T-helper 1 cell treated with Interleukin-12 subunit alpha and Interleukin-12 subunit beta and Interleukin-4 antibody, amounts not matched to agents 30 μg/mL and 1 μg/mL, for 36 hours (primary cell): ENCODE data around the gene CD300LF.

Source experiments
- H3K27ac Mint-ChIP-seq: one replicate; pipeline ENCODE4 v1.8.0; 2021; ENCODE audit warnings: mild to moderate bottlenecking, mixed read lengths
- H3K27me3 Mint-ChIP-seq: one replicate; pipeline ENCODE4 v1.8.0; 2021; ENCODE audit warnings: low read depth, mixed read lengths
- H3K36me3 Mint-ChIP-seq: one replicate; pipeline ENCODE4 v1.8.0; 2021; ENCODE audit warnings: low read depth, mixed read lengths
- H3K4me1 Mint-ChIP-seq: one replicate; pipeline ENCODE4 v1.8.0; 2021; ENCODE audit warnings: low read depth, mixed read lengths
- H3K4me3 Mint-ChIP-seq: one replicate; pipeline ENCODE4 v1.8.0; 2021; ENCODE audit warnings: mild to moderate bottlenecking, moderate library complexity, mixed read lengths
- H3K9me3 Mint-ChIP-seq: one replicate; pipeline ENCODE4 v1.8.0; 2021; ENCODE audit warnings: mixed read lengths

CD300LF gene

GRCh38 chr17:74740641-74741387, 28.1 kb upstream of the CD300LF start:
- Mint-ChIP-seq H3K27me3 (peaks cover 4% of the 10 kb centered on the region), H3K27ac (peak overlapping the region; percentile 88), H3K4me1 (peaks cover 70% of the 10 kb centered on the region), H3K36me3 (peaks cover 25% of the 10 kb centered on the region), H3K9me3 (no peaks in the 10 kb centered on the region), H3K4me3 (peak overlapping the region; percentile 70)

GRCh38 chr17:74740173-74740572, 27.4 kb upstream of the CD300LF start:
- Mint-ChIP-seq H3K4me3 (peak overlapping the region; percentile 70), H3K9me3 (no peaks in the 10 kb centered on the region), H3K36me3 (peaks cover 25% of the 10 kb centered on the region), H3K27me3 (peaks cover 4% of the 10 kb centered on the region), H3K27ac (peak overlapping the region; percentile 82), H3K4me1 (peaks cover 70% of the 10 kb centered on the region)

DNA sequence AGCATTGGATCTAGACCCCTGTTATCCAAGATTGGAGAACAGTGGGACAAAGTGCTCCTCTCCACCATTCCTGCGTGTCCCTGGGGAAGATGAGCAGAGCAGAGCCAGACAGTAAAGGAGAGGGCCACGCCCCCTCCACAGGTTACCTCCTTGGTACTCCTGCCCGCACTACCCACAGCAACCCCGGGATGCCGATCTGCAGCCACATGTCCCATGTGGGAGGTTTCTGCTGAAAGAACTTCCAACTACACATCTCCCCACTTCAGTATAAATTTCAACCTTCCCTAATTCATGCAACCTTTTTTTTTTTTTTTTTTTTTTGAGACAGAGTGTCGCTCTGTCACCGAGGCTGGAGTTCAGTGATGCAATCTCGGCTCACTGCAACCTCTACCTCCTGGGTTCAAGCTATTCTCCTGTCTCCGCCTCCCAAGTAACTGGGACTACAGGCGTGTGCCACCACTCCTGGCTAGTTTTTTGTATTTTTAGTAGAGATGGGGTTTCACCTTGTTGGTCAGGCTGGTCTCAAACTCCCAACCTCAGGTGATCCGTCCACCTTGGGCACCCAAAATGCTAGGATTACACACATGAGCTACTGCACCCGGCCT, 26.6 kb upstream of the CD300LF start:
- Mint-ChIP-seq H3K9me3 (no peaks in the 10 kb centered on the region), H3K4me1 (peaks cover 68% of the 10 kb centered on the region), H3K4me3 (peak overlapping the region; percentile 88), H3K27me3 (peaks cover 8% of the 10 kb centered on the region), H3K36me3 (peaks cover 22% of the 10 kb centered on the region), H3K27ac (peak overlapping the region; percentile 82)

- H3K9me3 Mint-ChIP-seq, result no peaks in the 10 kb centered on the region
- peaks cover 58% of the 10 kb centered on the region for H3K4me1 Mint-ChIP-seq
- peaks cover 8% of the 10 kb centered on the region for H3K27me3 Mint-ChIP-seq
- H3K4me3 Mint-ChIP-seq, result peak overlapping the region; percentile 88
- H3K27ac Mint-ChIP-seq, result peak overlapping the region; percentile 82
- H3K36me3 Mint-ChIP-seq, result peaks cover 15% of the 10 kb centered on the region
These were observed 25.6 kb upstream of the CD300LF start for GRCh38 chr17:74738051-74738996.

DNA sequence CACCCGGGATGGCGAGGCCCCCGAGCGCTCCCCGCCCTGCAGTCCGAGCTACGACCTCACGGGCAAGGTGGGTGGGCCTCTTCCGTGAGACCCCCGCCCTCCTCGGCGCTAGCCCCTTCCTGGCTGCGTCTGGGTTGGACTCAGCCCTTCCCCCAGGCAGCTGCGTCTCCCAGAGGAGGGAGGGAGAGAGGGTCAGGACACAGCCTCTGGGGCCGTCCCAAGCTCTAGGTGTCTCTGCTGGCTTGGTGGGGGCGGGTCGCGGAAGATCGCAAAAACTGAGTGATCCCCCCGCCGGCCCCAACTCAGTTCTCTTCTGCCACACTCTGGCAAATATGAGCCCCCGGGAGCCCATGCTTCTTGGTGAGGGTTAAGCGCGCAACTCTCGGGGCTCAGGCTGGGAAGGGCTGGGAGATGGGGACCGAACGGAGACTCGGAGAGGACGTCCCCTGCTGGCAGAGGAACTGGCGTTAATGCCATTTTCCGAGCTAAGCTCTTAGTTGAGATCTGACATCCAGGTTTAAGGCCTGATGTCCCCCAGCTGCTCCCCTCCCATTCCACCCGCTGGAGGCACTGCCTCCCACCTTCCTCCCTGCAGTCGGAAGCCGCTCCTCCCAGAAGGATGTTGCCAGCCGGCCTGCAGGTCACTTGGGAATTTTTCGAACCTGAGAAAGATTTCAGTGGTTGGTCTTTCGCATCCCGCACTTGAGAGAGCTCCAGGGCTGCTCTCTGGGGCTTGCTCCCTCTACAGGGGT, 24.8 kb upstream of the CD300LF start:
- H3K36me3 Mint-ChIP-seq, result peaks cover 12% of the 10 kb centered on the region
- peaks cover 51% of the 10 kb centered on the region for H3K4me1 Mint-ChIP-seq
- H3K4me3 Mint-ChIP-seq, result peak overlapping the region; percentile 88
- H3K27me3 Mint-ChIP-seq, result peaks cover 8% of the 10 kb centered on the region
- no peaks in the 10 kb centered on the region for H3K9me3 Mint-ChIP-seq
- H3K27ac Mint-ChIP-seq, result peak overlapping the region; percentile 82

GRCh38 chr17:74736513-74737298, 24.0 kb upstream of the CD300LF start, which contains the start of gene RAB37:
Gene RAB37 (plus strand): TSS chr17:74737256. CDS start chr17:74737273, 17 bp downstream.
- peaks cover 10% of the 10 kb centered on the region for H3K36me3 Mint-ChIP-seq
- H3K4me3 Mint-ChIP-seq, result peak within 1 kb of the TSS; percentile 88
- H3K27ac Mint-ChIP-seq, result peak within 1 kb of the TSS; percentile 82
- H3K27me3 Mint-ChIP-seq, result peaks cover 8% of the 10 kb centered on the region
- peaks cover 43% of the 10 kb centered on the region for H3K4me1 Mint-ChIP-seq
- no peaks in the 10 kb centered on the region for H3K9me3 Mint-ChIP-seq

DNA sequence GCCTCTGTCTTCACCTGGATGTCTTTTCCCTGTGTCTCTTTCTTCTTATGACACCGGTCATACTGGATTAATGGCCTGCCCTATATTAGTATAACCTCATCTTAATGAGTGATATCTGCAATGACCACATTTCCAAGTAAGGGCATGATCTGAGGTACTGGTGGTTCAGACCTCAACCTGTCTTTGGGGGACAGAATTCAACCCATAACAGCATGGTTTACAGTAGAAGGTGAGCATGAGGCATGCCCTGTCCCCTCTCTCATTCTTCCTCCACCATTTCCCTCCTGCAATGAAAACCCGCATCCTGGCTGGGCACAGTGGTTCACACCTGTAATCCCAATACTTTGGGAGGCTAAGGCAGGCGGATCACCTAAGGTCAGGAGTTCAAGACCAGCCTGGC, 21.5 kb upstream of the CD300LF start:
- H3K4me1 Mint-ChIP-seq, result peaks cover 34% of the 10 kb centered on the region
- no peak overlapping the region for H3K4me3 Mint-ChIP-seq
- peaks cover 8% of the 10 kb centered on the region for H3K27me3 Mint-ChIP-seq
- H3K36me3 Mint-ChIP-seq, result peaks cover 3% of the 10 kb centered on the region
- H3K27ac Mint-ChIP-seq, result no peak overlapping the region
- no peaks in the 10 kb centered on the region for H3K9me3 Mint-ChIP-seq

GRCh38 chr17:74733365-74734122, 20.8 kb upstream of the CD300LF start:
- Mint-ChIP-seq H3K9me3 (no peaks in the 10 kb centered on the region), H3K36me3 (no peaks in the 10 kb centered on the region)

DNA sequence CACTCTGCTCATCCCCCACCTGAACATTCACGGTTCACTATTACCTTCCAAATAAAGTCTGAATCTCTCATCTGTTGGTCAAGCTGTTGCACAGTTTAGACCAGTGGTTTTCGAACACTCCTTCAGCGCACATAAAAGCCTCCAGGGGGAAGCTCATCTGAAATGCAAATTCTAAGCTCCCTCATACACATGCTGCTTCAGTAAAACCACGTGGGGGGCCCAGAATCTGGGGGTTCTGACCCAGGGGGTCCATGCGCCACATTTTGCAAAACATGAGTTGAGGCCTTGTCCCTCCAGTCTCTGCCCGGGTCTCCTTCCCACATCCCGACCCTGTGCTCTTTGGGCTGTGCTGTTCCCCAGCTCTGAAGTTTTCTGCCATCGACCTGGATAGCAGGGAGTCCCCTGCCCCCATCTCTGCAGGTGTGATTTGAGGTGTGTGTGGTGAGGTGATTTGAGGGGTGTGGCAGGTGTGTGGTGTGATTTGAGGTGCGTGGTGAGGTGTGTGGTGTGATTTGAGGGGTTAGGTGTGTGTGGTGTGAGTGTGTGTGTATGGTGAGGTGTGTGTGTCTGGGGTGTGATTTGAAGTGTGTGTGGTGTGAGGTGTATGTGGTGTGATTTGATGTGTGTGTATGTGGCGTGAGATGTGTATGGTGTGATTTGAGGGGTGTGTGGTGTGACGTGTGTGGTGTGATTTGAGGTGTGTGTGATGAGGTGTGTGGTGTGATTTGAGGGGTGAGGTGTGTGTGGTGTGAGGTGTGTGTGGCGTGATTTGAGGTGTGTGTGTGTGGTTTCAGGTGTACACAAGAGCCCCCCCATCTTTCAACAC, 19.5 kb upstream of the CD300LF start:
- no peak overlapping the region for H3K4me3 Mint-ChIP-seq
- no peaks in the 10 kb centered on the region for H3K36me3 Mint-ChIP-seq
- H3K9me3 Mint-ChIP-seq, result no peaks in the 10 kb centered on the region
- H3K27me3 Mint-ChIP-seq, result peaks cover 8% of the 10 kb centered on the region
- no peak overlapping the region for H3K27ac Mint-ChIP-seq
- peaks cover 18% of the 10 kb centered on the region for H3K4me1 Mint-ChIP-seq

More at GRCh38 chr17:74733365-74734122, 20.8 kb upstream of the CD300LF start:
- Mint-ChIP-seq H3K27ac (no peak overlapping the region), H3K4me1 (peaks cover 28% of the 10 kb centered on the region), H3K4me3 (no peak overlapping the region), H3K27me3 (peaks cover 8% of the 10 kb centered on the region)

DNA sequence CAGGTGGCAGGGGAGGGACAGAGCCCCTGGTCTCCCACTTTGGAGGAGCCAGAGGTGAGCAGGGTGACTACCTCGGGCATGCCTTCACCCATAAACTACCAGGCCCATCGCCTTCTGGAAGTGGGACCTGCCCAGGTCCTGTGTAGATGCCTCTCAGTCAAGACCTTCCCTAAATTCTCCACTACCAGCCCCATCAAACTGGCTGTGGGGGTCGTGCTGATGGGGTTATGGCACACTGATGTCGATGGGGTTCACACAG, 18.6 kb upstream of the CD300LF start:
- Mint-ChIP-seq H3K4me1 (peaks cover 15% of the 10 kb centered on the region), H3K9me3 (no peaks in the 10 kb centered on the region), H3K27ac (no peak overlapping the region), H3K4me3 (no peak overlapping the region), H3K36me3 (no peaks in the 10 kb centered on the region), H3K27me3 (peaks cover 6% of the 10 kb centered on the region)

DNA sequence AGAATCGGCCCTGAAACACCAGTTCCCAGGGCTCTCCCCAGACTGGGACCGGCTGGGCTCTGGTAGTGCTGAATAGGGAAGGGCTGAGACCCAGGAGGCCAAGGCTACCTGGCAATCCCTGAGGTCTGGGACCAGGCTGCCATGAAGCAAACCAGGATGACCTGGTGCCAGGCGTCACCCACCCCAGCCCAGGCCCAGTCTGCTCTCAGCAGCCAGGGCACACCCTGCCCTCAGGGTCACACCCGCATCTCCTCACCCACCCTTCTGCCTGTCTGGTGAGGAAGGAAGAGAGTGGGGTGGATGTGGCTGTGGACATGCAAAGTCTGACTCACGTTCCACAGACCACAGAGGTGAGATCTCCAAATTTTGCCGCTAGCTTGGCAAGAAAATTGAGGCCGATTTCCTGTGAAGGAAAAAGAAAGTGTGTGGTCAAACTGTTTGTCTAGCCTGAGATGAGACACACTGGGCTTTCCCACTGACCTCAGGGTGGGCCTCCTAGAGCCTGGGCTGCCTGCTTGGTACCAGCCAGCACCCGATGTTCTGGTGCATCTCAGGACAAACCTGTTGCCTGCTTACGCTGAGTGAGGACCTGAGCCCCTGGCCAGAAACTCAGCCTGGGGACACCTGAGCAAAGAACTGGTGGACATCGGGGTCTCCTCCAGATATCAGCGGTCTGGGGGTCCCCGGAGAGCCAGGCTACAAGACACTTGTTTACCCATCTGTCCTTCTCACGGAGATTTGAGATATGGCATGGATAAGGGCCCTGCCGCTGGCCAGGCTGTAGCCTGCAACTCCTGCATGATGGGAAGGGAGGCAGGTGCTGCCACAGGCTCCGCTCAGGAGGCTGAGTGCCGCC, 18.0 kb upstream of the CD300LF start:
- H3K4me1 Mint-ChIP-seq, result peaks cover 13% of the 10 kb centered on the region
- H3K27ac Mint-ChIP-seq, result peak overlapping the region; percentile 49
- no peaks in the 10 kb centered on the region for H3K9me3 Mint-ChIP-seq
- H3K36me3 Mint-ChIP-seq, result no peaks in the 10 kb centered on the region
- peaks cover 5% of the 10 kb centered on the region for H3K27me3 Mint-ChIP-seq
- H3K4me3 Mint-ChIP-seq, result no peak overlapping the region

DNA sequence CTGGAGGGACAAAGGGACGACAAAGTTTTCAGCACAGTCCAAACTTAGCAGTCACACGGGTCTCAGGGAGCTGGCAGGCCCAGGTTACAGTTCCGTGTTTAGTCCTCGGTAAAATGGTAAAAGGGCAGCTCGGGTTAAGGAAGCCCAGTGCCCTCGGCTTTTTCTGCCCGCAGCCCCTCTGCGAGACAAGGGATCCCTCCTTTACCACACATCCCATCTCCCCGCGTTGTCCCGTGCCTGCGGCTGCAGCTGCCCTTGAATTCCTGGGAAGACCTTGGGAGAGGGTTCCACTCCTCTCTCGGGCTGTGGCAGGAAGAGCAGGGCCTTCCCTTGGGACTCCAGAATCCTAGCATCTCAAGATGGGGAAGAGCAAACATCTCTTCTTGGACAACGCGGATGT, 17.1 kb upstream of the CD300LF start:
- H3K4me1 Mint-ChIP-seq, result peaks cover 13% of the 10 kb centered on the region
- H3K9me3 Mint-ChIP-seq, result no peaks in the 10 kb centered on the region
- no peak overlapping the region for H3K4me3 Mint-ChIP-seq
- H3K36me3 Mint-ChIP-seq, result no peaks in the 10 kb centered on the region
- peaks cover 4% of the 10 kb centered on the region for H3K27me3 Mint-ChIP-seq
- H3K27ac Mint-ChIP-seq, result no peak overlapping the region
